Cardiac fibroblast (primary cell): ENCODE measurements around the gene PPP4R3B.
A peak's percentile ranks its signal among the peaks of the same experiment; 100 is the strongest.

Experiments
- DNase-seq, 2 donors: peaks; one replicate each; pipeline versions ENCODE4 v3.0.0 to v3.0.0-alpha.2; 2010; ENCODE audit warnings: low read depth in 2 of 2
- H3K4me3 ChIP-seq, 2 donors: replicated peaks in 1 of 2; 1 replicate in 1 of 2; 2 replicates in 1 of 2; pipeline ENCODE4 v1.5.1; 2011; ENCODE audit warnings: low read depth in 2 of 2, low read length in 2 of 2, mild to moderate bottlenecking in 2 of 2, moderate library complexity in 1 of 2
- TF ChIP-seq, protein P1 (sequence below): IDR thresholded peaks from one replicate; pipeline ENCODE4 v1.5.1; 2011; ENCODE audit warnings: low read depth, mild to moderate bottlenecking, low read length, inconsistent platforms

Gene PPP4R3B

DNA sequence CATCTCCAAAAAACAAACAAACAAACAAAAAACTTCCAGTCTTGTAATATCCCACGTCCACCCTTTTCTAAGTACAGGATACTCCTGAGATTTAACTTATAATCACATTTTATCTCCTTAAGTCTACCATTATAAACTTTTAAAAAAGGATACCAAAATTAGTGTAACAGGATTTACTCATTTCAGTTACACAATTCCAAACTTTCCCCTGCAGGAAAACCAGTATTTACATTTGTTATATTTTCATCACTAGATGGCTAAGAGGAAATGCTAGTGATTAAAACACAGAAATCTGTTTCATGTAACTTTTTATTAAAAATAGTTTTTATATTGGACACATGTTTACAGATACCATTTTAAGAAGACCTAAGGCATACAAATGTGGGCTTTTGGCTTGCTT, 70.4 kb downstream of the PPP4R3B start:
- no peak overlapping the region for H3K4me3 ChIP-seq
- peak in 1 of 2 donors; percentile 11 for DNase-seq
- TF ChIP-seq, protein P1, sequence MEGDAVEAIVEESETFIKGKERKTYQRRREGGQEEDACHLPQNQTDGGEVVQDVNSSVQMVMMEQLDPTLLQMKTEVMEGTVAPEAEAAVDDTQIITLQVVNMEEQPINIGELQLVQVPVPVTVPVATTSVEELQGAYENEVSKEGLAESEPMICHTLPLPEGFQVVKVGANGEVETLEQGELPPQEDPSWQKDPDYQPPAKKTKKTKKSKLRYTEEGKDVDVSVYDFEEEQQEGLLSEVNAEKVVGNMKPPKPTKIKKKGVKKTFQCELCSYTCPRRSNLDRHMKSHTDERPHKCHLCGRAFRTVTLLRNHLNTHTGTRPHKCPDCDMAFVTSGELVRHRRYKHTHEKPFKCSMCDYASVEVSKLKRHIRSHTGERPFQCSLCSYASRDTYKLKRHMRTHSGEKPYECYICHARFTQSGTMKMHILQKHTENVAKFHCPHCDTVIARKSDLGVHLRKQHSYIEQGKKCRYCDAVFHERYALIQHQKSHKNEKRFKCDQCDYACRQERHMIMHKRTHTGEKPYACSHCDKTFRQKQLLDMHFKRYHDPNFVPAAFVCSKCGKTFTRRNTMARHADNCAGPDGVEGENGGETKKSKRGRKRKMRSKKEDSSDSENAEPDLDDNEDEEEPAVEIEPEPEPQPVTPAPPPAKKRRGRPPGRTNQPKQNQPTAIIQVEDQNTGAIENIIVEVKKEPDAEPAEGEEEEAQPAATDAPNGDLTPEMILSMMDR: no peak

DNA sequence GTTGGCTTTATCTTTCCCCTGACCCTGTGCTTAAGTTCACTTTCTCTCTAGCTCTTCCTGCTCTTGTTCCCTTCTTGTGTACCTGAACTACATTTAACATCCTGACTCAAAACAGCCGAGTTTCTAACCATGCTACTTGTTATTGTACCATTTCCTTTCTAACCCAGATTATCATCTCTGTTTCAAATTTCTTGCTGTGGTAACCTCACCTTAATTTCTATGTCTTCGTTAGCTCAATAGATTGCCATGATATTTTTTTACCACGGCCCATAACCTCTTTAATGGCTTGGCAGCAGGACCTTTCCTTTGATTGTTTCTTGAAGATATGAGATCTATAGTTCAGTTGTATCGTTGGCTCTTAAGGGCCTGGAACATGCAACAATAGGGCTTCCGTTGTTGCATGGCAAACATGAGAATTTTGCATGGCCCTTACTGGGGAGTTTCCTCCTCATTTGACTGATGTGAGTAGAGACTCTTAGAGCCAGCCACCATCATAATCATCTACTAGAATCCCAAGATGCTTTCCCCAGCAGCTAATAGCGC, 86.8 kb downstream of the PPP4R3B start:
- DNase-seq: no peak
- TF ChIP-seq, protein P1: no peak
- H3K4me3 ChIP-seq: no peak overlapping the region

DNA sequence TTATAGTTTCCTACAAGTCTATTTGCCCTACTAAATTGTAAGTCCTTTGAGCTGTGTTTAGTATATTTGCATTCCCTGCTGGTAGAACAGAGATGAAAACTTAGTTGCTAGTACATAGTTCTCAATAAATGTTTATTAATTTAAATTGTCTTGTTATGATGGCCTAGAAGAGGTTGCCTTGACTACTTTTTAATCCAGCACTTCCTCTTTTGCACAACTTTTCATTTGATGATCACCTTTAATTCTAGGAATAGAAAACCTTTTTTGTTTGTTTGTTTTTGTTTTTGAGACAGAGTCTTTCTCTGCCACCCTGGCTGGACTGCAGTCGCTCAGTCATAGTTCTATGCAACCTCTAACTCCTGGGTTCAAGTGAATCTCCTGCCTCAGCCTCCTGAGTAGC, 91.2 kb downstream of the PPP4R3B start:
- H3K4me3 ChIP-seq: no peak overlapping the region
- no peak for DNase-seq
- TF ChIP-seq, protein P1: no peak

DNA sequence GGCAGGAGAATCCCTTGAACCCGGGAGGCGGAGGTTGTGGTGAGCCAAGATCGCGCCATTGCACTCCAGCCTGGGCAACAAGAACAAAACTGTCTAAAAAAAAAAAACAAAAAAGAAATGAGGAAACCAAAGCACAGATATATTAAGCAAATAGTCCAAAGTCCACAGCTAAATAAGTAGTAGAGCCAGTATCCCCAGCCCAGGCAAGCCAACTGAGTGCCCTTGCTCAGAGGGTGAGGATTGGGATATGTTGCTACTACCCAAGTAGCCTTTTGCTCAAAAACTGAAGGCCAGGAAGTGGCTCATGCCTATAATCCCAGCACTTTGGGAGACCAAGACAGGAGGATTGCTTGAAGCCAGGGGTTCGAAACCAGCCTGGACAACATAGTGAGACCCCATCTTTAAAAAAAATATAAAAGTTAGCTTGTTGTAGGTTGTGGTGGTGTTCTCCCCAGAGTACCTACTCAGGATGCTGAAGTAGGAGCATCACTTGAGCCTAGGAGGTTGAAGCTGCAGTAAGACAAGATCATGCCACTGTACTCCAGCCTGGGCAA, 92.5 kb downstream of the PPP4R3B start:
- TF ChIP-seq, protein P1: no peak
- DNase-seq: no peak
- H3K4me3 ChIP-seq: no peak overlapping the region

DNA sequence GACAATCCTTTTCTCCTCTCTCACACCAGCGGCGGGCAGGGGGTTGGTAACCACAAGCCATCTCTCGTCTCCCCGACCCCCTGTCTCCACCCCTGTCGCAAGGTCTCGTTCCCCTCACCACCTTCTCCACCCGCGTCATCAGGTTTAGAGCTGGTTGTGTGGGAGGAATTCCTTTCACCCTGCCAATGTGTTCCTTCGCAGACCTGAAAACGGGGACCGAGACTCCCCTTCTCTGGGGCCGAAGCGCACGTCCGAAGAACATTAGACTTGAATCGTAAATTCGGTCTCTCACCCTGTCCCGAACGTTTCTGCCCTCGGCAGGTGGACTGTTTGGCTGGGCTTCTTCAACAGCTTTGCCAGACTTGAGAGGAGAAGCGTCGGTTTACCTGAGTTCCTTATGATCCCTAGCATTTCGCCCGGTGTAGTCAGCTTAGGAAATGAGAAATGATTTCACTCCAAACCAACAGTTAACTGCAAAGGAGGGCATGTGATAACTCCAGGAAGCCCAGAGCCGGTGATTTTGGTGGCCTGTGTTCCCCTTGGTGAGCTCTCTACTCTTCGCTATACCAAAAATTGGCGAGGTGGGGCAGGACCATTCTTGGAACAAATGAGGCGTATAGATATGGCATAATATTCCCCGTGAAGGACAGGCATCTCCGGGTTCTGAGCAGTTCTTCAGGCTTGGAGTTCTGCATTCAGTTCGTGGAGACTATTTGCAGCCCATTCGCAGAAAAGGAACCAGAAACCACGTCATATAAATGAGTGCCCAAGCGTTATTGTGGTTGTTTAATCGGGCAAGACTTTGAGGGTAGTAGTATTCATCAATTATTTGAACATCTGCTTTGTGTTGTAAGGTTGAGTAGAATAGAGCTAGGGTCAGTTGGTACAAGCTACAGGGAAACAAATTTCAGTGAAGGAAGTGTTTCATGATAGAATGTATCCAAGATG, 97.2 kb downstream of the PPP4R3B start:
- peak; percentile 23 to 49 for DNase-seq
- H3K4me3 ChIP-seq: peak overlapping the region; percentile 61 to 92
- TF ChIP-seq, protein P1: no peak

DNA sequence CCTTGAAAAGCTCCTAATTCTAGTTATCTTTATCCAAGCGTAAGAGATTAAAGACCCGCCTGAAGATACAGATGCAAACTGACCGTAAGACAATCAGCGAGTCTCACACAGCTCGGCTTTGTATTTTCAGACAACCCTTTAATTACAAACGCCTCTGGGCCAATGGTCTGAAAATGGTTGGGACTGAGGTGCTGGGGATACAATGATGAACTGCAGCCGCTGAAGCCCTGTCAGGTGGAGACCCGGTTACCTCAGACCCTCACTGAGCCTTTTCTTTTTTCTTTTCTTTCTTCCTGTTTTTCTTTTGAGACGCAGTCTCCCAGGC, 98.6 kb downstream of the PPP4R3B start:
- peak overlapping the region; percentile 61 to 92 for H3K4me3 ChIP-seq
- DNase-seq: peak in 1 of 2 donors; percentile 8
- TF ChIP-seq, protein P1: no peak
